GM20431 (cell line): Measurements from ENCODE around the gene KCNH2.

Experiments used
- in situ Hi-C: fragments of 300-500 bp; cut with MseI, MboI; formaldehyde crosslinking; loops from one replicate; pipeline ENCODE4 v1.15.0; 2020; ENCODE audit warnings: low sequenced_read_pairs; ENCODE audit not compliant: unreplicated experiment

Gene KCNH2

DNA sequence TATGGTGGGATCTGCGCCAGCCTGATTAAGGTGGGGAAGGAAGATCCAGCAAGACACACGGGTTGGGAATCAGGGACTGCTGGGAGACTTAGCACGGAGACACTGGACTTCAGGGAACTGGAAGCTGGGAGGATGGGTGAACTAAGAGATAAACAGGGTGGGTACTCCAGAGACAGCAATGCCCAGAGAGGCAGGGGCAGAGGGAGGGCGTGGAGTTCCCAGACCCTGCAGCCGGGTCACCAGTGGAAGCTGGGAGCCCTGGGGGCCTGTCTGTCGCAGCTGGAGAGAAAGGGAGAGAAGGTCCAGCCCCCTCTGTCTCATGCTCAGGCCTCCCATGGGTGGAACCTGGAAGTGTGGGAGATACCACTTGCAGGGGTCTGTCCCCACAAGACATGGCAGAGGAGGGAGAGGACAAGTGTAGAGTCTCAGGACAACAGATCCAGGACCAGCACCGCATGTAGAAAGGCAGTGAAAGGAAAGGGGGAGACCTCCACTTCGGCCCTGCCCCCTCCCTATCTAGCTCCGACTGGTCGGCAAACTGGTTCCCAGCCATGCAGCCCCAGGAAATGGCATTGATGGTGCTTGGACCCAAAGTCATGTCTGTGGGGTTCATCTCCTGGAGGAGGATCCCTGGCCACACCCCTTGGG lies 81.4 kb downstream of the KCNH2 start:
- in situ Hi-C loops, result no loop called here

DNA sequence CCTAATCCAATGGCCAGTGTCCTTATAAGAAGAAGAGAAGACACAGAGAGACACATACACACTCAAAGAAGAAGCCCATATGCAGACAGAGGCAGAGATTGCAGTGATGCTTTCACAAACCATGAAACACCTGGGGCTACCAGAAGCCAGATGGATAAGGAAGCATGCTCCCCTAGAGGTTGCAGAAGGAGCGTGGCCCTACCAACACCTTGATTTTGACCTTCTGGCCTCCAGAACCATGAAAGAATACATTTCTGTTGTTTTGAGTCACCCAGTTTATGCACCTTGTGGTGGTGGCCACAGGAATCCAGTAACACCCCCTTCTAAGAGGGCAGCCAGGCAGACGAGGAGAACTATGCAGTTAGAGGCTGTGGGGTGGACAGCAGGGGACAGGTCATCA lies 82.3 kb downstream of the KCNH2 start:
- in situ Hi-C loops, result no loop called here
